Effector memory CD4-positive, alpha-beta T cell (primary cell): Measurements from ENCODE around the gene TMEM61.
A peak's percentile ranks its signal among the peaks of the same experiment; 100 is the strongest.

Experiments used
- DNase-seq, 3 donors: peaks; one replicate each; pipeline ENCODE4 v3.0.0-alpha.2; 2020
- H3K27ac ChIP-seq: 2 replicates; pipeline ENCODE4 v1.7.0; 2013; ENCODE audit warnings: mild to moderate bottlenecking, low read length, moderate library complexity; ENCODE audit not compliant: insufficient read depth, poor library complexity, severe bottlenecking
- H3K27me3 ChIP-seq: replicated peaks from 2 replicates; pipeline ENCODE4 v1.7.0; 2013; ENCODE audit warnings: mild to moderate bottlenecking, low read length; ENCODE audit not compliant: insufficient read depth, control insufficient read depth, poor library complexity, severe bottlenecking
- H3K36me3 ChIP-seq: 2 replicates; pipeline ENCODE4 v1.7.0; 2013; ENCODE audit warnings: mild to moderate bottlenecking, low read length, moderate library complexity; ENCODE audit not compliant: control insufficient read depth, insufficient read depth
- H3K4me1 ChIP-seq: 2 replicates; pipeline ENCODE4 v1.7.0; 2013; ENCODE audit warnings: low read length, mild to moderate bottlenecking; ENCODE audit not compliant: control insufficient read depth, insufficient read depth, poor library complexity, severe bottlenecking
- H3K4me3 ChIP-seq: 2 replicates; pipeline ENCODE4 v1.7.0; 2013; ENCODE audit warnings: low read length, low read depth, mild to moderate bottlenecking; ENCODE audit not compliant: insufficient read depth, poor library complexity, severe bottlenecking
- H3K9me3 ChIP-seq: 2 replicates; pipeline ENCODE4 v1.7.0; 2013; ENCODE audit warnings: mild to moderate bottlenecking, low read length, moderate library complexity; ENCODE audit not compliant: control insufficient read depth

The TMEM61 gene

DNA sequence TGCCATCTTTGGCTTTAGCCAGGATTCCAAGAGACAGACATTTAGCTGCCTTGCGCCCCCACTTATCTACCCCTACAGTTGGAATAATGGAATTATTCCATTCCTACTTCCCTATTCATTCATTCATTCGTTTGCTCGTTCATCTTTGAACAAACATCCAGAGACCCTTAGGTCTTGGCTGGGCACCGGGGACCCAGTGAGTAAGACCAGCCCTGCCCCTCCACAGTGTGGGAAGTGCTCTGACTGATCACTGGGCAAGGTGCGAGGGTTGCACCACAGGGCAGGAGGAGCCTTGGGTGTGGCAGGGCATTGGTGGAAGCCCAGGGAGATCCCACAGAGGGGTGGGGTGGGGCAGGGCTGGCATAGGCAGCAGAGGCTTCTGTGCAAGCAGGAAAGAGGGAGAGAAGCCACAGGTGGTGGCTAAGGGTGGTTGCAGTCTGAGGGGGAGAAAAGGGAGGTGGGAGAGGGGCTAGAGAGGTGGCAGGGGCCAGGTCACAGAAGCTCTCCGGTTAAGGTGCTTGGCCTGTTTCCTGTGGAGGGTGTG lies 35.0 kb upstream of the TMEM61 start:
- no peaks in the 10 kb centered on the region for H3K36me3 ChIP-seq
- no peaks in the 10 kb centered on the region for H3K27me3 ChIP-seq
- no peak overlapping the region for H3K4me3 ChIP-seq
- no peak for DNase-seq
- no peaks in the 10 kb centered on the region for H3K9me3 ChIP-seq
- H3K27ac ChIP-seq, result no peak overlapping the region
- H3K4me1 ChIP-seq, result no peaks in the 10 kb centered on the region

DNA sequence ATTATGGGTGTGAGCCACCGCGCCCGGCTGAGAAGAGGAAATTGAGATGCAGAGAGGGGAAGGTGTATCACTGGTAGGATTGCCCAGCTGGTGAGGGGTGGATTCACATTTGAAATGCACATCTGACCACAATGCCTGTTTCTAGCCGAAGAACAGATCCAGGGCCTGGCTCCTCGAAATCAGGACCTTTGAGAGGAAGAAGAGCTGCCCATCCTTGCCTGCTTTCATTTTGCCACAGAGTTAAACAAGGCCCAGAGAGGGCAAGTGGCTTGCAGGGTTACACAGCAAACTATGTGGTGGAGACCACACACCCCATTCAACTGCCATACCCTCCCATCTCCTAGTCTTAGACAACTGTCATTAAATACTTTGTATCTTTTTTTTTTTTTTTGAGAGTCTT lies 32.9 kb upstream of the TMEM61 start:
- no peaks in the 10 kb centered on the region for H3K4me1 ChIP-seq

DNA sequence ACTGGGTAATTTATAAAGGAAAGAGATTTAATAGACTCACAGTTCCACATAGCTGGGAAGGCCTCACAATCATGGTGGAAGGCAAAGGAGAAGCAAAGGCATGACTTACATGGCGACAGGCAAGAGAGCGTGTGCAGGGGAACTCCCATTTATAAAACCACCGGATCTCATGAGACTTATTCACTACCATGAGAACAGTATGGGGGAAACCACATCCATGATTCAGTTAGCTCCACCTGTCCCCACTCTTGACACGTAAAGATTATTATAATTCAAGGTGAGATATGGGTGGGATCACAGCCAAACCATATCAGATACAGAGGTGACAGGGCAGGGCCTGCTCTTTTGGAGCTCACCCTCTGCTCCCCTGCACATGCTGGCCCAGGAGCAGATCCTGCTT lies 31.4 kb upstream of the TMEM61 start:
- H3K9me3 ChIP-seq, result no peaks in the 10 kb centered on the region
- no peaks in the 10 kb centered on the region for H3K36me3 ChIP-seq
- H3K4me3 ChIP-seq, result no peak overlapping the region
- no peak for DNase-seq
- H3K4me1 ChIP-seq, result no peaks in the 10 kb centered on the region
- no peak overlapping the region for H3K27ac ChIP-seq
- H3K27me3 ChIP-seq, result no peaks in the 10 kb centered on the region

More for the DNA sequence above, 32.9 kb upstream of the TMEM61 start:
- no peak overlapping the region for H3K27ac ChIP-seq
- no peaks in the 10 kb centered on the region for H3K9me3 ChIP-seq
- H3K4me3 ChIP-seq, result no peak overlapping the region
- H3K27me3 ChIP-seq, result no peaks in the 10 kb centered on the region
- DNase-seq, result no peak
- no peaks in the 10 kb centered on the region for H3K36me3 ChIP-seq

DNA sequence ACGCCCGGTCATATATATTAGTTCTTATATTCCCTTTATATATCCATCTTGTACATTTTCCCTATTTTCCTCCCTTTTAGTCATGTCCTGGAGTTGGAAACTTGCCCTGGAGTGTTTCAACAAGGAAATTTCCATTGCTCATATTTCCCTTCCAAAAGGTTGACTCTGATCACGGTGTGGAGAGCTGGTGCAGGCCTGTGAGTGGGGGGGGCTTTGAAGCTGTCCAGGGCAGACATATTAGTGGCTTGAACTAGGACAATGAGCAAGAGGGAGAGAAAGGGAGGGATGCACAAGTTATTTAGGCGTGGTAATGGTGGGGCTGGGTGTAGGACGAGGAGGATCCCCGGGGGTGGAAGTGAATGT lies 30.4 kb upstream of the TMEM61 start:
- no peak for DNase-seq
- Histone ChIP-seq H3K36me3 (no peaks in the 10 kb centered on the region), H3K27ac (no peak overlapping the region), H3K27me3 (no peaks in the 10 kb centered on the region), H3K4me1 (no peaks in the 10 kb centered on the region), H3K9me3 (no peaks in the 10 kb centered on the region), H3K4me3 (no peak overlapping the region)

DNA sequence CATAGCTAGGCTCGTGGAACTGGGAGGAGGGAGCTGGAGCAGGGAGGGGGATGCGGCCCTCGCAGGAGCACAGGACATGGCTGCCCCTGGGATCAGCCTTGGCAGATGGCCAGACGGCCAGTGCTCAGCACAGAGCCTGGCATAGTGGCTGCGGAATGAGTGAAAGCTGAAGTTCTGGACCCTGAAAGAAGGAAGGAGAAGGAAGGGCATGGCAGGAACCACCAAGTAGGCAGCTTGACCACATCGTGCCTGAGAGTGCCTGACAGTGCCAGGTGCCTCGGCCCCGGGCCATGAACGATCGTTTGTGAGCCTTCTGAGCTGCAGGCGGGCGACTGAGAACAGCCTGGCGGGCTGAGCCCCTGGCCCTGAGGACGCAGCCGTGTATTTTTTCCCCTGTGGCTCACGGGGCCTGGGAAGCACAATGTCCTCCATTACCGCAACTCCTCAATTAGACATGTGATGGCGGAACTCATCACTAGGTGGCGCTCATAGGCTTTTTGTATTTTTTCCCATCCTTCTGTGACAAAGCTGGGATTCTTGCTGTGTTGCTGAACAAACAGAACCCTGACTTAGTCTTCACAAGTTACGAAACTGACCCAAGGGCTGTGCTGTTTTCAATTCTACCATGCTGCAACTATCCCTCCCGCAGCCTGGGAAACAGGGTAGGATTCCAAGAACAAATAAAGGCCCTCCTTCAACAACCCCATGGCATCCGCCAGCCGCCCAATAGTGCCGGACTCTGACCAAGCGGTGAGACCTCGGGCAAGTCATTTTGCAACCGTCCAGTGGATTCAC lies 29.9 kb upstream of the TMEM61 start:
- no peaks in the 10 kb centered on the region for H3K9me3 ChIP-seq
- H3K36me3 ChIP-seq, result no peaks in the 10 kb centered on the region
- no peaks in the 10 kb centered on the region for H3K4me1 ChIP-seq
- peak; percentile 14 to 37 (median 25) for DNase-seq
- H3K27me3 ChIP-seq, result no peaks in the 10 kb centered on the region
- no peak overlapping the region for H3K27ac ChIP-seq
- no peak overlapping the region for H3K4me3 ChIP-seq

DNA sequence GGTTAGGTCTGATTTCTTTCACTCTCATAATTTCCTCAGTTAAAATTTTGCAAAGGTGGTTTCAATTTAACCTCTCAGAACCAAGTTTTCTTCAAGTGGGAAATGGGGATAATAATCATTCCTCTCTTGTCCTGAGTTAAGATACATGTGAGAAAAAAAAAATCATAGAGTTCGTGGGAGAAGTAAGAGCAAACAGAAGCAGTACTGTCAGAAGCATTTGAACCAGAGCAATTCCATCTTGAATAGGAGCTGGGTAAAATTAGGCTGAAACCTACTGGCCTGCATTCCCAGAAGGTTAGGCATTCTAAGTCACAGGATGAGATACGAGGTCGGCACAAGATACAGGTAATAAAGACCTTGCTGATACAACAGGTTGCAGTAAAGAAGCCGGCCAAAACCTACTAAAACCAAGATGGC lies 28.6 kb upstream of the TMEM61 start:
- Histone ChIP-seq H3K36me3 (no peaks in the 10 kb centered on the region), H3K4me3 (no peak overlapping the region), H3K9me3 (no peaks in the 10 kb centered on the region), H3K27me3 (no peaks in the 10 kb centered on the region), H3K4me1 (no peaks in the 10 kb centered on the region), H3K27ac (no peak overlapping the region)
- DNase-seq, result no peak

DNA sequence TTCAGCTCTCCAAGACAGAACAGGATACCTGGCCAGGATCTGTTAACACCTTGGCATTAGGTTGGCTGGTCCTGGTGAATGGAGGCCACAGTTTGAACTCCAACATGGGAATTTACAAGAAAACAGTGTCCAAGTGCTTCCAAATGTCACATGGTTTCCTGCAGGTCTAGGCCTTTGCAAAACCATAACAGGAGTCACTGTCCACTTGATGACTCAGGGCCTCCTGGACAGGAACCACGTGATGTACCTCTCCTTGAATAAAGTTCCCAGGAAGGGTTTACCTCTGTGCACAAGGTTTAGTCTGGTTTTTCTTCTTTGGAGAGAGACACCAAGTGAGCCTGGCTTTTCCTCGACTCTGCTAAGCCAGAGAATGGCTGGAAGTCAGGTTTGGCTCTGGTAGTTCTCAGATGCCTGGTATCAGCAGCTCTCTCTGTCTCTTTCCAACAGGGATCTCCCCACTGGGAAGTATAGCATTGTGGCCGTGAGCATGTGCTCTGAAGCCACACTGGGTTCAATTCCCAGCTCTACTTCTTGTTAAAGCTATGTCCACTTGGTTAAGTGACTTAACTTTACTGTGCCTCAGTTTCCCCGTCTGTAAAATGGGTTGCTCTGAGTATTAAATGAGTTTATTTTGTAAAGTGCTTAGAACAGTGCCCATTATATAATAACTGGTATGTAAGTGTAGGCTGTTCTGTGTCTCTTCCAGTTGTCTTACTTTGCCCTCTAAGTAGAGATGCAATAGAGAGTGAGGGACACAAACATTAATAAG lies 27.3 kb upstream of the TMEM61 start:
- no peaks in the 10 kb centered on the region for H3K27me3 ChIP-seq
- H3K27ac ChIP-seq, result no peak overlapping the region
- DNase-seq, result no peak
- no peaks in the 10 kb centered on the region for H3K9me3 ChIP-seq
- no peak overlapping the region for H3K4me3 ChIP-seq
- no peaks in the 10 kb centered on the region for H3K36me3 ChIP-seq
- no peaks in the 10 kb centered on the region for H3K4me1 ChIP-seq

DNA sequence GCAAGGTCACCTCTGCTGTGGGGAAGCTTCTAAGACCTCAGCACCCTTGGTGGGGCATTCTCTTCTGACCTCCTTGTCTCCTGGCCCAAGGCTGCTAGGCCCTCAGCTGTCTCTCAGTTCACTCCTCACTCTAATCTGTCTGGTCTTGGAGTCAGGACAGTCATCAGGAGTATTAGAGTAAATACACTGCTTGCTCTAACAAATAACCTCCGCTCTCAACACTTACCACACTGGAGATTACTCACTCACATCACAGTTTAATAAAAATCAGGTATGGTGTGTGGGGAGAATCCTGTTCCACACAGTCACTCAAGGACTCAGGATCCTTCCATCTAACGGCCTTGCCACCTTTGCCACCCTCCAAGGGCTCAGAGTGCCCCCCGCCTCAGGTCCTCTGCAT lies 26.6 kb upstream of the TMEM61 start:
- no peak for DNase-seq
- Histone ChIP-seq H3K9me3 (no peaks in the 10 kb centered on the region), H3K27me3 (no peaks in the 10 kb centered on the region), H3K36me3 (no peaks in the 10 kb centered on the region), H3K27ac (no peak overlapping the region), H3K4me1 (no peaks in the 10 kb centered on the region), H3K4me3 (no peak overlapping the region)

DNA sequence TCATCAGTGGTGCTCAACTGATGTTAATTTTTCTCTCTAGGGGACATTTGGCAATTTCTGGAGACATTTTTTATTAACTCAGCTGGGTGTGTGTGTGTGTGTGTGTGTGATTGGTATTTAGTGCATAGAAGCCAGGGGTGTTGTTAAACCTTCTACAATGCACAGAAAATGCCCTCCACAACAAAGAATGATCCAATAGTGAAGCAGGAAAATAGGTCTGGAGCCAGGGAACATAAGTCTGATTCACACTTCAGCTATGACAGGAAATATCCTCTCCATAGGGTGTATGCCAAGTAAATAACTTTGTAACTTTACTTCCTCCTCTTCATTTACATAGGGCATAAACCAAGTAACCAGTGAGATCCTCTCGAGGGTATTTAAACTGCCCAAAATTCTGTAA lies 25.1 kb upstream of the TMEM61 start:
- Histone ChIP-seq H3K4me3 (no peak overlapping the region), H3K27me3 (no peaks in the 10 kb centered on the region), H3K27ac (no peak overlapping the region), H3K4me1 (no peaks in the 10 kb centered on the region), H3K36me3 (no peaks in the 10 kb centered on the region), H3K9me3 (no peaks in the 10 kb centered on the region)
- DNase-seq, result no peak

DNA sequence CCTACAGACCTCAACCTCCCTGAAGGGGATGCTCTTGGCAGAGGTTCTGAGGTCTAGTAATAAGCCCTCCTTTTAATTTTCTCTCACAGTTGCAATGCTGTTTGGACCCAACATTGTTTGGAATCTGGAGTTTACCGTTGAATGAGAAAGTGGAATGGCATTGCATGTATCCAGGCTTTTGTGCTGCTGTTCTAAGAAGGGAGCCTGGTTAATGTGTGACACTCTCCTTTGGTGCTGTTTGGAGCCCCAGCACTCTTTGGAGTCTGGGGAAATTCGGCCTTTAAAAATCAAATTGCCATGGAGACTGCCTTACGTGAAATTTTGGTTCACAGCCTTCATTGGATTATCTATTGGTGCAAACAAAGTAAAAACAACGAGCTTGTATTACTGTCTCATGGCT lies 23.7 kb upstream of the TMEM61 start:
- no peak overlapping the region for H3K4me3 ChIP-seq
- no peaks in the 10 kb centered on the region for H3K27me3 ChIP-seq
- DNase-seq, result no peak
- H3K36me3 ChIP-seq, result no peaks in the 10 kb centered on the region
- no peaks in the 10 kb centered on the region for H3K4me1 ChIP-seq
- H3K9me3 ChIP-seq, result no peaks in the 10 kb centered on the region
- H3K27ac ChIP-seq, result no peak overlapping the region
